ENCODE measurements around the gene METTL15. TPM values are rescaled to one million over a fixed set of nuclear protein-coding genes. Genes with fewer than 3 reads are reported as not detected.
"Not testable (repeated sequence)": the region's sequence is repeated elsewhere in the genome, so short reads cannot be mapped to it uniquely, and the experiment has no call there.

Gene METTL15
- total RNA-seq, 1 experiment from 2014 or later: 15.8 TPM

DNA sequence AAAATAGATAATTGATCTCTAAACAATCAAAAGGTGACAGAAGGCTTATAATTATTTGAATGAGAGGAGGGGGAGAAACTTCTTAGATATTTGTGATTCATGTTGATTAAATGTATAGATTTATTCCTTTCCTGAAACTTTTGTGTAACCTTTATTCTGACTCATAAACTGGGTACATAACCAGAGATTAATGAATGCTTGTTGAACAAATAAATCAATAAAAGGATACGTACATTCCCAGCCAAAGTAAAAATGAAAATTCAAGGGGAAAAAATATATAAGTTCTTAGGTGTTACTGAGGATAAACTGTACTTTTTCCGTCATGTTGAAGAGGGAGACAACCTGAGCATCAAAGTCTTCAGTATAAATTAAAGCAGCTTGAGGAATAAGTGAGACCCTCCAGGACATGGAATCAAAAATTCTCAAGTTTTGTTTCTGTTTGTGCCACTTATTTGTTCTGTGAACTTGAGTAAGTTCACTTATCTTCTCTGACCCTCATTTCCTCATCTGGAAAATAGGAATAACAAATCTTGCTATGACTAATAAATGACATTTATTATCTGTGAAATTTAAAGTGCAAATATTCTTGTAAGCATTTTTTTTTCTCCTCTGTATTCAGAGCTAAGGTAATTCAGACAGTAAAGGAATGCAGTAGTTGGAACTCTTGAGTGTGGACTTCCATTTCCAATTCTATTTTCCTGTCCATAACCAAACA, 195.4 kb downstream of the METTL15 start:
- H3K27ac ChIP-seq: no peak overlapping the region
- peaks cover 7% of the 10 kb centered on the region; the same call in 1 of the 2 replicates for H3K36me3 ChIP-seq
- no peak overlapping the region for H3K4me3 ChIP-seq
- H3K27me3 ChIP-seq (replicated peaks): no peaks in the 10 kb centered on the region
- H3K9me3 ChIP-seq (replicated peaks): no peaks in the 10 kb centered on the region
- H3K4me1 ChIP-seq (replicated peaks): no peaks in the 10 kb centered on the region
- no peak for DNase-seq (ENCODE audit: low read depth in 1 of 2, low spot score in 2 of 2)

DNA sequence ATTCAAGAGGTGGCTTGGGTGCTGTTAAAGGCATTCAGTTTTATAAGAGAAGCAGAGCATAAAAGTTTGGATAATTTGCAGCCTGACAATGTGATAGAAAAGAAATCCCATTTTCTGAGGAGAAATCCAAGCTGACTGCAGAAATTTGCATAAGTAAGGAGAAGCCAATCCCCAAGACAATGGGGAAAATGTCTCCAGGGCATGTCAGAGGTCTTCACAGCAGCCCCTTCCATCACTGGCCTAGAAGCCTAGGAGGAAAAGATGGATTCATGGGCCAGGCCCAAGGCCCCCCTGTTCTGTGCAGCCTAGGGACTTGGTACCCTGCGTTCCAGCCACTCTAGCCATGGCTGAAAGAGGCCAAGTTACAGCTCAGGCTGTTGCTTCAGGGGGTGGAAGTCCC, 207.3 kb downstream of the METTL15 start:
- Histone ChIP-seq H3K4me1 (replicated peaks) (no peaks in the 10 kb centered on the region), H3K27me3 (replicated peaks) (no peaks in the 10 kb centered on the region), H3K36me3 (peaks cover 5% of the 10 kb centered on the region), H3K27ac (no peak overlapping the region), H3K4me3 (no peak overlapping the region), H3K9me3 (replicated peaks) (no peaks in the 10 kb centered on the region)
- DNase-seq (ENCODE audit: low read depth in 1 of 2, low spot score in 2 of 2): no peak

DNA sequence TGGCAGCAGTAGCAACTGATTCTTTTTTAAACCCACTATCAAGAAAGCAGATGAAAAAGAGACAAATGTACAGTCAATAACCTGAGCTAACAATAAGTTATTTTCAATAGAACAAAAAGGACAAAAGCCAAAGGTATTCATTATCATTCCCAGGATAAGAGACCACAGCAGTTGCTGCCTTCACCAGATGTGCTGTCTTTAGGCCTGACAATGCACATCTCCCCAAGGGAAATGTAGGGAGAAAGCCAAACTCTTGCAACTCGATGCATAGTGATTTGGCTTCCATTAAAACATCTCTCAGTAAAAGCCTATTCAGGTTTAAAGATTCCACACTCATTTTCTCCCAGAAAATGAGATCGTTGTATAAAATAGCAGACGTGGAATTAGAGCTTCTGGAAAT, 210.7 kb downstream of the METTL15 start:
- no peak for DNase-seq (ENCODE audit: low read depth in 1 of 2, low spot score in 2 of 2)
- Histone ChIP-seq H3K4me1 (replicated peaks) (no peaks in the 10 kb centered on the region), H3K9me3 (replicated peaks) (no peaks in the 10 kb centered on the region), H3K4me3 (no peak overlapping the region), H3K27ac (no peak overlapping the region), H3K27me3 (replicated peaks) (no peaks in the 10 kb centered on the region), H3K36me3 (peaks cover 5% of the 10 kb centered on the region; the same call in 1 of the 2 replicates)

DNA sequence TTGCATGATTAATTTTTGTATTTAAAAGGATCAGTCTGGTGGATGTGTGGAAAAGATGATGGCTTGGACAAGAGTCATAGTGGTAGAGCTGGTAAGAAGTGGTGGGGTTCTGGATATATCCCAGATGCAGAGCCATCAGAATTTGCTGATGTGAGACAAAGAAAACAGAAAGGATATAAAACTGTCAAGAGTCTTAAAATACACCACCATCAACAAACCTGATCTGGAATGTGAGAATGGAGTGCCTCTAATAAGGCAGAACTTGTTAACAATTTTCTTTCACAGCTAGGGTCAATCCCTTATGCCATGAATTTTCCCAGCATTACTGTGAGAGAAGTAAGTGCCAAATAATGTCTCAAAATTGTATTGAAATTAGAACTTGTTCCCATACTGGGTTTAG, 215.4 kb downstream of the METTL15 start:
- Histone ChIP-seq H3K27me3 (replicated peaks) (no peaks in the 10 kb centered on the region), H3K4me3 (no peak overlapping the region), H3K4me1 (replicated peaks) (no peaks in the 10 kb centered on the region), H3K36me3 (no peaks in the 10 kb centered on the region; the same call in 1 of the 2 replicates), H3K27ac (no peak overlapping the region), H3K9me3 (replicated peaks) (no peaks in the 10 kb centered on the region; the same call in 1 of the 2 replicates)
- no peak for DNase-seq (ENCODE audit: low read depth in 1 of 2, low spot score in 2 of 2)

DNA sequence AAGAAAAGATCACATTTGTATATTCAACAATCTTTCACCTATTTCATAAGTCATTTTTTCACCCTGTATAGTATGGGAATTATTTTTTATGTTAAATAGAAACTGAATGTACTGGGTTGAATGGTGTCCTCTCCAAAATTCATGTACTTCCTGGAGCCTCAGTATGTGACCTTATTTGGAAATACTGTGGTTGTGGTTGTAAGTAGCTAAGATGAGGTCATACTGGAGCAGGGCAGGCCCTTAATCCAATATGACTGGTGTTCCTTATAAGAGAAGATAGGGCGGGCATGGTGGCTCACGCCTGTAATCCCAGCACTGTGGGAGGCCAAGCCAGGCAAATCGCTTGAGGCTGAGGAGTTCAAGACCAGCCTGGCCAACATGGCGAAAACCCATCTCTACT, 224.2 kb downstream of the METTL15 start:
- H3K4me3 ChIP-seq; H3K9me3 ChIP-seq (replicated peaks); H3K27me3 ChIP-seq (replicated peaks); H3K27ac ChIP-seq; DNase-seq (ENCODE audit: low read depth in 1 of 2, low spot score in 2 of 2); H3K36me3 ChIP-seq; H3K4me1 ChIP-seq (replicated peaks): not testable (repeated sequence)

DNA sequence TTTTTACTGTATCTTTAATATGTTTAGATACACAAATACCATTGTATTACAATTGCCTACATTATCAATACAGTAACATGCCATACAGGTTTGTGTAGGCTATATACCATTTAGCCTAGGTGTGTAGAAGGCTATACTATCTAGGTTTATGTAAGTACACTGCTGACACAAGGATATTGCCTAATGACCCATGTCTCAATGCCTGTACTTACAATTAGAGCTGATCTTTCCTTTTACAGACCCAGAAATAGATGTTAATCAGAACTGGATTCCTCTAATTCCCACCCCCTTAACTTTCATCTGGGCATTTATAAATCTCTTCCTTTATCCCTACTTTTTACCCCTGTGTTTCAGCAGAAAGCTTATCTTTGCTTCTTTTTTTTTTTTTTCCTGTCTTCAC, 229.5 kb downstream of the METTL15 start:
- DNase-seq (ENCODE audit: low read depth in 1 of 2, low spot score in 2 of 2): no peak

DNA sequence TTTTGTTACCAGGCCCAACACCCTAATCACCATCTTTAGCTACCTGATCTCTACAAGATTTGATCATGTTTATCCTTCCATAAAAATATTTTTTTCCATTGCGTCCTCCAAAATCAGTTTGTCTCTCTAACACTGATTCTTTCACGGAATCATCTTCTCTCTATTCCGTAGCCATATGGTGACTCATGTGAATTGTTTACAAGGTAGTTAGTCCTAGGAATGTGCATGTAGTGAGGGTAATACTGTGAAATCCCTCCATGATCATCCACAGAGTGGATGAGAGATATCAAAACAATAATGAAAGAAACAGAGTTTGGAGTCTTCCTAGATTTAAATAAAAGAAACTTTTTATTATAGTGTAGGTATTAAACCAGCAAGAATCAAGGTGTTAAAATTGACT, 230.2 kb downstream of the METTL15 start:
- H3K27ac ChIP-seq: peak overlapping the region; percentile 57
- H3K36me3 ChIP-seq: no peaks in the 10 kb centered on the region
- peaks cover 25% of the 10 kb centered on the region for H3K4me1 ChIP-seq (replicated peaks)
- DNase-seq (ENCODE audit: low read depth in 1 of 2, low spot score in 2 of 2): peak in 1 of 2 experiments; percentile 49
- no peaks in the 10 kb centered on the region for H3K27me3 ChIP-seq (replicated peaks)
- H3K9me3 ChIP-seq (replicated peaks): peaks cover 4% of the 10 kb centered on the region
- H3K4me3 ChIP-seq: no peak overlapping the region

More for the DNA sequence above, 229.5 kb downstream of the METTL15 start:
- Histone ChIP-seq H3K4me1 (replicated peaks) (peaks cover 19% of the 10 kb centered on the region), H3K9me3 (replicated peaks) (peaks cover 4% of the 10 kb centered on the region), H3K36me3 (no peaks in the 10 kb centered on the region), H3K4me3 (no peak overlapping the region), H3K27me3 (replicated peaks) (no peaks in the 10 kb centered on the region), H3K27ac (no peak overlapping the region)

DNA sequence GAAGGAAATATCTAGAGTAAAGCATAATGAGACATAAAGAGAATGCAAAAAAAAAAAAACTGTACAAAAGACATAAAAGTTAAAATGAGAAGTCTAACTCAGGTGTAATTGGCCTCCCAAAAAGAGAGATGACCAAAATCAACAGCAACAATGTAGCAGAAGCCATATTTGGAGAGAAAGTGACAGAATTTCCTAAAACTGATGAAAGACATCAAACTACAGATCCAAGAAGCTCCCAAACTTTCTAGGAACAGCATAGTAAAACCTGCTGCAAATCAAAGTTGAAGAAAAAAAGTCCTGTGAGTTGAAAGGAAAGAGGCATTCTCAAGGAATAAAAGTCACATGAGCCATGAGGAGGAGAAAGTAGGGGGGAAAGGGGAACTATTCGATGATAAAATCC, 231.3 kb downstream of the METTL15 start:
- no peaks in the 10 kb centered on the region for H3K27me3 ChIP-seq (replicated peaks)
- DNase-seq (ENCODE audit: low read depth in 1 of 2, low spot score in 2 of 2): no peak
- no peak overlapping the region for H3K4me3 ChIP-seq
- H3K27ac ChIP-seq: no peak overlapping the region
- no peaks in the 10 kb centered on the region for H3K36me3 ChIP-seq
- peaks cover 35% of the 10 kb centered on the region for H3K4me1 ChIP-seq (replicated peaks)
- peaks cover 4% of the 10 kb centered on the region for H3K9me3 ChIP-seq (replicated peaks)

DNA sequence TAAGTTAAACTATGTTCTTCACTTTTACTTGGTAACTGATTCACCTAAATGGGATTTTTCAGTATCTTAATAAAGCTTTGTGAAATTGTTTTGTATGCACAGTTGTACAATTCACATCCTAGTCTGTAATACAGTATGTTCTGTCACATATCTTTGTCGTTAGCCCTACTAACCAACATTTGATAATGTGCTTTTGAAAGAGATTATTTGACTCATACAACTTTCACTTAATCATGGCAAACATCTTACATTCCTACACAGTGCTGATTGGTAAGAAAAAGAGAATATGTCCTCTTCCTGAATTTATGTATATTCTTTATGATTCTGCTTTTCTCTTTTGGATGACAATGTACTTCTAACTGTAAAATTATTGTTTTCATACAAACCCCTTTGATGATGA, 234.5 kb downstream of the METTL15 start:
- no peaks in the 10 kb centered on the region for H3K27me3 ChIP-seq (replicated peaks)
- peaks cover 32% of the 10 kb centered on the region for H3K4me1 ChIP-seq (replicated peaks)
- peaks cover 4% of the 10 kb centered on the region for H3K9me3 ChIP-seq (replicated peaks)
- peak overlapping the region; percentile 65 for H3K27ac ChIP-seq
- no peaks in the 10 kb centered on the region for H3K36me3 ChIP-seq
- no peak for DNase-seq (ENCODE audit: low read depth in 1 of 2, low spot score in 2 of 2)
- no peak overlapping the region for H3K4me3 ChIP-seq

DNA sequence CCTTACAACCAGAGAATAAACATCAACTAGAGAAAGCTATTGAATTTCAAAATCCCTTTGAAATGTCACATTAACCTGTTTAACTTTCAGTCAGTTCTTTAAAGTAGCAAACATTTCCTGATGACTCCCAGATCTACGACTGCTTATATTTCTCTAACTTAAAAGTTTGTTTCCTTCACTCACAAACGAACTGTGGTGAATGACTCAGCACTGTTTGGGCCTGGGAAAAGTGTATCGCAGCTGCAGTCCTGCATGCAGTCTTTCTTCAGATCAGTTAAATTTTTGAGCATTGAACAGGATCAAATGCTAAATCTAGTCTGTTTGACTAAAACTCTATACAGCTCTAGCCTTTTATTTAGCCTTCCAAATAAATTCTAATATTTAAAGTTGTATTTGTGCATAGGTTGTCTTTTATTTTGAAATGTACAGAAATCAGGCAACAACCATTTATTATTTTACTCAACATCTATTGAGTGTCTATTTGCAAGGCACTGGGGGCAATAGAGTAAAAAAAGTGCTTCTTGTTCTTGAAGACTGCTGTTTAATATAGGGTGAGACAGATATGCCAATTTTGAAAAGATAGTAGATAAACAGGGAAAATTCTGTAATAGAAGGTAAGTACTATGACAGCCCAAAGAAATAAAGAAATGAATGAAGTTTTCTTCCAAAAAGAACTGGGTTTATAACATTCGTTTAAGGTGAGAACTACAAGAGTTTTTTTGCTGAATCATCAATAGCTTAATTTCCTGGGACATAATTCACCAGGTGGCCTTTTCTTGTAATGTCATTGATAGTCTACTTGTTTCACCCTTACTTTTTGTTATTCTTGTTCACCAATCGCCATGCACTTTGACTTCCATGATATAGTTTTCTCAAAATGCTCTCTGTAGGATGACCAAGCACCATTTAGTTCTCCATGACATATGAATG, 235.4 kb downstream of the METTL15 start:
- DNase-seq (ENCODE audit: low read depth in 1 of 2, low spot score in 2 of 2): peak; percentile 62 to 81
- Histone ChIP-seq H3K9me3 (replicated peaks) (peaks cover 4% of the 10 kb centered on the region), H3K36me3 (no peaks in the 10 kb centered on the region), H3K4me1 (replicated peaks) (peaks cover 24% of the 10 kb centered on the region), H3K27me3 (replicated peaks) (no peaks in the 10 kb centered on the region), H3K4me3 (no peak overlapping the region), H3K27ac (peak overlapping the region; percentile 65)

DNA sequence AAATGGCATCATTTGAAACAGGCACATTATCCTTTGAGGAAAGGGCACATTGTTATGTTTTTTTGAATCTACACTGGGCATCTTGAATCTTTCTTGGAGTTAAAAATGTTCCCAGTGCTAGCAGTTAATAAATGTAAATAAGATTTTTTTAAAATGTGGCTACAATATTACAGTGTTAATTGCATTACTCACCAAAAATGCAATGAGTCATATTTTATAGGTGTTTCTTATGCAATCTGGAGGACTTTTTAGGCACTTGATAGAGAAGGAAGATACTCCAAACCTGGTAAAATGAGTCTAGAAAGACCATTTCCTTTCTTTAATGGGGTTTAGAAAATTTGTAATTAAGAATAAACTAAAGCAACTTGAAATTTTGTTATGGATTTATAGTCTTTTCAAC, 238.0 kb downstream of the METTL15 start:
- Histone ChIP-seq H3K27me3 (replicated peaks) (no peaks in the 10 kb centered on the region), H3K4me1 (replicated peaks) (peaks cover 20% of the 10 kb centered on the region), H3K9me3 (replicated peaks) (no peaks in the 10 kb centered on the region), H3K27ac (no peak overlapping the region), H3K36me3 (no peaks in the 10 kb centered on the region), H3K4me3 (no peak overlapping the region)
- DNase-seq (ENCODE audit: low read depth in 1 of 2, low spot score in 2 of 2): no peak

DNA sequence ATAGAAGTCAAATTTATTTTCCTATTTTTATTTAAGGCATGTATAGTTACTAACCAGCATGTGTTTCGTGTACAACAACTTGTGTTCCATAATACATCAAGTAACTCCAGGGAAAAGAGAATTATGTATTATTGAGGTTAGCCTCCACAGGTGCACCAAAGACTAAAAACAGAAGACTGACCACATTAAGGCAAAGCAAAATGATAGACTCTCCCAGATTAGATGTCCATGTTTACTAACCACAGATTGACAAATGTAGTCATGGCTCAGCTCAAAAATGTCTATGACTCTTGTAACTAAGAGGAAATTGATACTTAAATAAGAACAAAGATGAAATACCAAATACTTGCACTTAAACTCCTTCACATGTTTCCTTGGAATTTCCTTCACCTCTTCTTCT, 238.5 kb downstream of the METTL15 start:
- no peak overlapping the region for H3K4me3 ChIP-seq
- H3K4me1 ChIP-seq (replicated peaks): peaks cover 20% of the 10 kb centered on the region
- no peaks in the 10 kb centered on the region for H3K36me3 ChIP-seq
- no peak for DNase-seq (ENCODE audit: low read depth in 1 of 2, low spot score in 2 of 2)
- H3K27ac ChIP-seq: no peak overlapping the region
- no peaks in the 10 kb centered on the region for H3K27me3 ChIP-seq (replicated peaks)
- no peaks in the 10 kb centered on the region for H3K9me3 ChIP-seq (replicated peaks)

DNA sequence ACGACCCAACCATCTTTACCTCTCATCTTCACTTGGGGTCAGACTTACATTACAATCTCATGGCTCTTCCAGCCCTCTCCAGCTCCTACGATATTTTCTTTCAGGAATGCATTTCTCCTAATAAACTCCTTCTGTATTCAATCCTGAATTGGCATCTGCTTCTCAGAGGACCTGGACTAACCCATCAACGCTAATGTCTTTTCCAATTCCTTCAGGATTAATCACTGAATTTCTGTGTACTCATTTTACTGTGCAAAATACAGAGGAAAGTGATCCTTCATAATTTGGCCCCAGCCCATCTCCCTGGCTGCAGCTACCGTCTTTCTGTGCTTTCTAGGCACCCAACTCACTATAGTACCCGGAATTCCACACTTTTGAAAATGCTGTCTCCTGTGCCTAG, 239.2 kb downstream of the METTL15 start:
- Histone ChIP-seq H3K36me3 (no peaks in the 10 kb centered on the region), H3K4me1 (replicated peaks) (peaks cover 19% of the 10 kb centered on the region), H3K4me3 (no peak overlapping the region), H3K27me3 (replicated peaks) (no peaks in the 10 kb centered on the region), H3K9me3 (replicated peaks) (no peaks in the 10 kb centered on the region), H3K27ac (no peak overlapping the region)
- DNase-seq (ENCODE audit: low read depth in 1 of 2, low spot score in 2 of 2): no peak

DNA sequence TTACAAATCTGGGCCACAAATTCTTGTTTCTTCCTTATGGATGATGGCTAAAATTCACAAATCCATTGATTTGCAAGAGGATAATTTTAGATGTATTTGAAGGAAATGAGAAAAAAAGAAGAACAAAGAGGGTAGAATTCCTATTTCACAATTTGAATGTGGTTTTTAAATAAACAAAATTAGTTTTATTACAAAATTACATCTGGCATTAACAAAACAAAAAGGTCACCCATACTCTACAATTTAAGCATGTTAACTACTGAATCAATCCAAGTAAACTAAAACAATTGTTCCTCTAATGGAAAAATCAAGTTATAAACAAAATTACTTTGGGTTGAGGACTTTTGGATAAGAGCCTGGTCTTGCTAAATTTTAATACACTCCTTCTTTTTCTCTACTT, 242.0 kb downstream of the METTL15 start:
- H3K4me3 ChIP-seq: no peak overlapping the region
- DNase-seq (ENCODE audit: low read depth in 1 of 2, low spot score in 2 of 2): no peak
- no peaks in the 10 kb centered on the region for H3K4me1 ChIP-seq (replicated peaks)
- H3K36me3 ChIP-seq: no peaks in the 10 kb centered on the region
- no peak overlapping the region for H3K27ac ChIP-seq
- no peaks in the 10 kb centered on the region for H3K9me3 ChIP-seq (replicated peaks)
- H3K27me3 ChIP-seq (replicated peaks): no peaks in the 10 kb centered on the region
